H9 (cell line): ENCODE data around the gene YES1. TPM values are rescaled to one million over a fixed set of nuclear protein-coding genes. Genes with fewer than 3 reads are reported as not detected.

ENCODE experiments used
- DNase-seq: peaks from one replicate; pipeline ENCODE4 v3.0.0-alpha.2; 2017
- H2AFZ ChIP-seq: one replicate; pipeline ENCODE4 v1.6.1; 2013; ENCODE audit warnings: mild to moderate bottlenecking, low read length, control low read depth, moderate library complexity
- H2AK5ac ChIP-seq: 2 replicates; pipeline ENCODE4 v1.6.1; 2013; ENCODE audit warnings: low read length, control low read depth, mixed read lengths; ENCODE audit not compliant: insufficient read length
- H2BK120ac ChIP-seq: one replicate; pipeline ENCODE4 v1.6.1; 2013; ENCODE audit warnings: low read depth, mild to moderate bottlenecking, low read length, control low read depth, inconsistent platforms; ENCODE audit not compliant: poor library complexity, severe bottlenecking
- H2BK12ac ChIP-seq: 2 replicates; pipeline ENCODE4 v1.6.1; 2013; ENCODE audit warnings: low read length, control low read depth, mixed read lengths, low read depth; ENCODE audit not compliant: insufficient read length
- H2BK15ac ChIP-seq: 2 replicates; pipeline ENCODE4 v1.6.1; 2013; ENCODE audit warnings: low read depth, low read length, control low read depth
- H2BK20ac ChIP-seq: one replicate; pipeline ENCODE4 v1.6.1; 2013; ENCODE audit warnings: low read depth, mild to moderate bottlenecking, low read length, control low read depth, inconsistent platforms; ENCODE audit not compliant: poor library complexity, severe bottlenecking
- H2BK5ac ChIP-seq: 2 replicates; pipeline ENCODE4 v1.6.1; 2013; ENCODE audit warnings: low read length, control low read depth, mixed read lengths; ENCODE audit not compliant: insufficient read length
- H3K14ac ChIP-seq: 2 replicates; pipeline ENCODE4 v1.6.1; 2013; ENCODE audit warnings: low read length, control low read depth; ENCODE audit not compliant: insufficient read depth
- H3K18ac ChIP-seq: 2 replicates; pipeline ENCODE4 v1.6.1; 2013; ENCODE audit warnings: low read depth, mild to moderate bottlenecking, mixed read lengths, low read length, control low read depth; ENCODE audit not compliant: insufficient read length
- H3K23ac ChIP-seq: 2 replicates; pipeline ENCODE4 v1.6.1; 2013; ENCODE audit warnings: low read length, control low read depth, mixed read lengths, low read depth; ENCODE audit not compliant: insufficient read length
- H3K23me2 ChIP-seq: 2 replicates; pipeline ENCODE4 v1.6.1; 2013; ENCODE audit warnings: low read depth, mild to moderate bottlenecking, mixed read lengths, low read length, control low read depth; ENCODE audit not compliant: insufficient read length, poor library complexity, severe bottlenecking
- H3K27ac ChIP-seq: 2 replicates; pipeline ENCODE4 v1.5.1; 2013; ENCODE audit warnings: low read length, control low read depth, mixed read lengths, low read depth; ENCODE audit not compliant: insufficient read length
- H3K27me3 ChIP-seq: 2 replicates; pipeline ENCODE4 v1.6.1; 2013; ENCODE audit warnings: low read length, control low read depth, inconsistent platforms; ENCODE audit not compliant: insufficient read depth
- H3K4ac ChIP-seq: 2 replicates; pipeline ENCODE4 v1.6.1; 2013; ENCODE audit warnings: low read depth, mild to moderate bottlenecking, control low read depth, inconsistent platforms, low read length, moderate library complexity
- H3K4me1 ChIP-seq: 2 replicates; pipeline ENCODE4 v1.6.1; 2013; ENCODE audit warnings: low read length, control low read depth, inconsistent platforms; ENCODE audit not compliant: insufficient read depth
- H3K4me2 ChIP-seq: 2 replicates; pipeline ENCODE4 v1.6.1; 2013; ENCODE audit warnings: low read length, control low read depth, mixed read lengths; ENCODE audit not compliant: insufficient read length, insufficient read depth
- H3K56ac ChIP-seq: 2 replicates; pipeline ENCODE4 v1.6.1; 2013; ENCODE audit warnings: low read depth, mild to moderate bottlenecking, mixed read lengths, low read length, control low read depth; ENCODE audit not compliant: insufficient read length
- H3K79me1 ChIP-seq: 2 replicates; pipeline ENCODE4 v1.6.1; 2013; ENCODE audit warnings: low read depth, mild to moderate bottlenecking, moderate library complexity, low read length, control low read depth, inconsistent platforms; ENCODE audit not compliant: insufficient read depth, poor library complexity, severe bottlenecking
- H3K79me2 ChIP-seq: 2 replicates; pipeline ENCODE4 v1.6.1; 2013; ENCODE audit warnings: low read length, control low read depth, inconsistent platforms; ENCODE audit not compliant: insufficient read depth
- H3K9ac ChIP-seq: 2 replicates; pipeline ENCODE4 v1.6.1; 2013; ENCODE audit warnings: low read length, control low read depth, mixed read lengths; ENCODE audit not compliant: insufficient read length; ENCODE audit errors: extremely low read depth
- H3K9me3 ChIP-seq: one replicate; pipeline ENCODE4 v1.6.1; 2013; ENCODE audit warnings: low read depth, low read length, inconsistent platforms; ENCODE audit not compliant: control insufficient read depth
- H3T11ph ChIP-seq: one replicate; pipeline ENCODE4 v1.6.1; 2013; ENCODE audit warnings: mild to moderate bottlenecking, low read length, control low read depth, inconsistent platforms
- H4K20me1 ChIP-seq: one replicate; pipeline ENCODE4 v1.6.1; 2013; ENCODE audit not compliant: control insufficient read depth, insufficient read length, insufficient read depth
- H4K5ac ChIP-seq: 2 replicates; pipeline ENCODE4 v1.6.1; 2013; ENCODE audit warnings: low read depth, mild to moderate bottlenecking, mixed read lengths, low read length, control low read depth; ENCODE audit not compliant: insufficient read length
- H4K8ac ChIP-seq: replicated peaks from 2 replicates; pipeline ENCODE4 v1.6.1; 2013; ENCODE audit warnings: low read length, control low read depth, mixed read lengths, low read depth; ENCODE audit not compliant: insufficient read length
- H4K91ac ChIP-seq: 2 replicates; pipeline ENCODE4 v1.6.1; 2013; ENCODE audit warnings: low read depth, mild to moderate bottlenecking, moderate library complexity, mixed read lengths, low read length, control low read depth; ENCODE audit not compliant: insufficient read length
- H3K27ac Mint-ChIP-seq, 3 experiments: 2 replicates in 2 of 3; 3 replicates in 1 of 3; pipeline ENCODE4 v1.8.0; 2020 to 2021; ENCODE audit warnings: mixed read lengths in 3 of 3, mild to moderate bottlenecking in 1 of 3, moderate library complexity in 1 of 3
- H3K27me3 Mint-ChIP-seq: 2 replicates; pipeline ENCODE4 v1.8.0; 2021; ENCODE audit warnings: low read depth, mild to moderate bottlenecking, moderate library complexity, mixed read lengths
- H3K36me3 Mint-ChIP-seq, 3 experiments: 2 replicates in 2 of 3; 3 replicates in 1 of 3; pipeline ENCODE4 v1.8.0; 2020 to 2021; ENCODE audit warnings: low read depth in 3 of 3, mixed read lengths in 3 of 3; ENCODE audit not compliant: insufficient read depth in 1 of 3
- H3K4me1 Mint-ChIP-seq, 2 experiments: 2 replicates each; pipeline ENCODE4 v1.8.0; 2020; ENCODE audit warnings: mixed read lengths in 2 of 2
- H3K4me3 Mint-ChIP-seq, 2 experiments: 2 replicates in 1 of 2; 3 replicates in 1 of 2; pipeline ENCODE4 v1.8.0; 2020 to 2021; ENCODE audit warnings: mild to moderate bottlenecking in 2 of 2, mixed read lengths in 2 of 2, moderate library complexity in 1 of 2
- H3K9me3 Mint-ChIP-seq, 2 experiments: 2 replicates in 1 of 2; 3 replicates in 1 of 2; pipeline ENCODE4 v1.8.0; 2020; ENCODE audit warnings: mild to moderate bottlenecking in 2 of 2, mixed read lengths in 2 of 2, moderate library complexity in 1 of 2
- CTCF ChIP-seq: fragments of 200-600 bp; sonication (generic); conservative IDR thresholded peaks from 3 replicates; pipeline ENCODE4 v1.8.0; 2021; ENCODE audit warnings: antibody characterized with exemption, mild to moderate bottlenecking
- WGBS: extraction: QIAGEN DNeasy Blood & Tissue Kit; methylation state at CpG from one replicate; pipeline ENCODE4 v1.1.7; 2013; ENCODE audit warnings: missing lambda C conversion rate, low lambda C conversion rate, mixed read lengths; ENCODE audit not compliant: insufficient read length; ENCODE audit errors: extremely low coverage; 5-methylcytosine and 5-hydroxymethylcytosine counted together
- total RNA-seq: library from RNA; stranded (reverse); gene quantifications from 2 replicates; pipeline ENCODE4 v1.2.1, GENCODE V29; 2021

YES1 gene
- total RNA-seq, 1 experiment from 2014 or later = 86.9 TPM

- H3K9me3 Mint-ChIP-seq = no peaks in the 10 kb centered on the region
- H3K27ac Mint-ChIP-seq = no peak overlapping the region
- Histone ChIP-seq H3K14ac (no peak overlapping the region), H3K4me2 (no peak overlapping the region), H3K9me3 (no peaks in the 10 kb centered on the region), H2AK5ac (no peak overlapping the region), H3K4ac (no peak overlapping the region), H2AFZ (no peak overlapping the region), H3K27me3 (no peaks in the 10 kb centered on the region), H3K56ac (no peak overlapping the region), H3K4me1 (no peaks in the 10 kb centered on the region), H3K18ac (no peak overlapping the region), H3K27ac (no peak overlapping the region), H3K9ac (no peak overlapping the region), H3T11ph (no peak overlapping the region), H3K23ac (no peak overlapping the region), H2BK12ac (no peak overlapping the region), H4K8ac (no peak overlapping the region), H4K91ac (no peak overlapping the region), H2BK20ac (no peak overlapping the region), H4K20me1 (no peaks in the 10 kb centered on the region), H2BK5ac (no peak overlapping the region), H3K23me2 (no peaks in the 10 kb centered on the region), H3K79me2 (no peaks in the 10 kb centered on the region; the same call in 1 of the 2 replicates), H2BK120ac (no peak overlapping the region), H3K79me1 (no peaks in the 10 kb centered on the region), H2BK15ac (no peak overlapping the region), H4K5ac (no peak overlapping the region)
- H3K4me3 Mint-ChIP-seq = no peak overlapping the region
- no peaks in the 10 kb centered on the region for H3K27me3 Mint-ChIP-seq
- no CpG with 5 or more reads among the region's 4 CpGs for WGBS
- no peak for DNase-seq
- peaks cover 4% of the 10 kb centered on the region in 2 experiments; a peak in 2 of 4 replicates for H3K4me1 Mint-ChIP-seq
- peaks cover 4 to 56% (median 27%) of the 10 kb centered on the region in 3 experiments; a peak in 6 of 7 replicates for H3K36me3 Mint-ChIP-seq
- no peak for TF ChIP-seq CTCF
Measured at GRCh38 chr18:697012-697411, 115.0 kb downstream of the YES1 start.
